ENCODE results near the gene ILRUN. TPM values are rescaled to one million over a fixed set of nuclear protein-coding genes. Genes with fewer than 3 reads are reported as not detected.
"Not testable (repeated sequence)": the region's sequence is repeated elsewhere in the genome, so short reads cannot be mapped to it uniquely, and the experiment has no call there.

Gene ILRUN
- total RNA-seq, 4 donors from 2014 or later = 52.8 to 82.3 (median 73.9) TPM

GRCh38 chr6:34656378-34657036 lies 40.1 kb downstream of the ILRUN start:
- Histone ChIP-seq H3K4me1 (peaks cover 0 to 37% (median 14%) of the 10 kb centered on the region in 4 donors), H3K36me3 (peaks cover 0 to 12% (median 0%) of the 10 kb centered on the region in 3 donors), H3K4me3 (peak overlapping the region; percentile 4 to 47 (median 32)), H3K27me3 (no peaks in the 10 kb centered on the region), H3K27ac (peak overlapping the region; percentile 71 to 95 (median 80)), H3K9me3 (no peaks in the 10 kb centered on the region)
- DNase-seq = peak in 2 of 3 donors; percentile 72 to 81
- TF ChIP-seq CTCF (IDR thresholded peaks at IDR 0.05) (no peak), POLR2A (IDR thresholded peaks at IDR 0.05) (no peak)

GRCh38 chr6:34655876-34656377 lies 40.6 kb downstream of the ILRUN start:
- H3K27me3 ChIP-seq, H3K9me3 ChIP-seq, DNase-seq: not testable (repeated sequence)
- Histone ChIP-seq H3K4me1 (peaks cover 0 to 37% (median 14%) of the 10 kb centered on the region in 4 donors), H3K4me3 (peak overlapping the region in 2 of 4 donors; percentile 38 to 47), H3K36me3 (peaks cover 0 to 12% (median 0%) of the 10 kb centered on the region in 3 donors), H3K27ac (peak overlapping the region; percentile 71 to 95 (median 80))

GRCh38 chr6:34654061-34654710 lies 42.4 kb downstream of the ILRUN start:
- no peaks in the 10 kb centered on the region for H3K9me3 ChIP-seq
- H3K27me3 ChIP-seq = no peaks in the 10 kb centered on the region
- H3K4me3 ChIP-seq = no peak overlapping the region
- DNase-seq = no peak
- no peak overlapping the region for H3K27ac ChIP-seq
- H3K4me1 ChIP-seq = peaks cover 0 to 36% (median 14%) of the 10 kb centered on the region in 4 donors
- peaks cover 0 to 12% (median 0%) of the 10 kb centered on the region in 3 donors for H3K36me3 ChIP-seq
- TF ChIP-seq POLR2A (IDR thresholded peaks at IDR 0.05) (no peak), CTCF (IDR thresholded peaks at IDR 0.05) (no peak)

- Histone ChIP-seq H3K4me3 (no peak overlapping the region), H3K4me1 (peaks cover 0 to 20% (median 10%) of the 10 kb centered on the region in 4 donors), H3K9me3 (no peaks in the 10 kb centered on the region), H3K36me3 (peaks cover 0 to 12% (median 0%) of the 10 kb centered on the region in 3 donors), H3K27ac (no peak overlapping the region), H3K27me3 (no peaks in the 10 kb centered on the region)
- no peak for DNase-seq
- no peak for TF ChIP-seq CTCF (IDR thresholded peaks at IDR 0.05)
- no peak for TF ChIP-seq POLR2A (IDR thresholded peaks at IDR 0.05)
Observed at GRCh38 chr6:34652263-34652662, 44.3 kb downstream of the ILRUN start.

- H3K9me3 ChIP-seq = no peaks in the 10 kb centered on the region
- no peaks in the 10 kb centered on the region for H3K27me3 ChIP-seq
- H3K27ac ChIP-seq = no peak overlapping the region
- no peak for DNase-seq
- peaks cover 0 to 20% (median 0%) of the 10 kb centered on the region in 3 donors for H3K36me3 ChIP-seq
- peaks cover 0 to 6% (median 1%) of the 10 kb centered on the region in 4 donors for H3K4me1 ChIP-seq
- no peak overlapping the region for H3K4me3 ChIP-seq
- no peak for TF ChIP-seq CTCF (IDR thresholded peaks at IDR 0.05)
- TF ChIP-seq POLR2A (IDR thresholded peaks at IDR 0.05) = no peak
Observed at GRCh38 chr6:34650823-34651222, 45.7 kb downstream of the ILRUN start.

- not testable (repeated sequence) for H3K9me3 ChIP-seq, H3K27ac ChIP-seq, H3K27me3 ChIP-seq, DNase-seq, H3K4me1 ChIP-seq, H3K4me3 ChIP-seq
- peaks cover 0 to 26% (median 0%) of the 10 kb centered on the region in 3 donors for H3K36me3 ChIP-seq
Observed at GRCh38 chr6:34650232-34650631, 46.3 kb downstream of the ILRUN start.
